HCT116 (cell line): ENCODE results near the gene ENOX1. TPM values are rescaled to one million over a fixed set of nuclear protein-coding genes. Genes with fewer than 3 reads are reported as not detected.

Experiments
- ATAC-seq: fragments of 200-7000 bp; cut with Tn5 transposase; 2 replicates; pipeline ENCODE4 v1.9.1; 2020; ENCODE audit warnings: mild to moderate bottlenecking, moderate library complexity
- BruUV-seq: library from RNA; stranded (reverse); fragments of 400-500 nt; replicated peaks from 2 replicates; lab custom pipeline; 2021; lab: Mats Ljungman, UMichigan
- CTCF ChIA-PET: fragments of 300-600 bp; sonication (Branson Sonifier 250); formaldehyde crosslinking; loops from one replicate; lab custom pipeline; 2021; ENCODE audit warnings: antibody characterized with exemption; lab: Charles Lee
- POLR2A ChIA-PET: fragments of 300-600, 350-600 bp; sonication (Branson Sonifier 250); formaldehyde crosslinking; loops from one replicate; lab custom pipeline; 2021; ENCODE audit warnings: antibody characterized with exemption; lab: Charles Lee
- RAD21 ChIA-PET, 2 experiments: fragments of 300-600 bp; sonication (Branson Sonifier 250); formaldehyde crosslinking; loops; one replicate each; lab custom pipeline; 2023; ENCODE audit warnings: low total read pairs in 2 of 2; ENCODE audit not compliant: uncharacterized antibody in 2 of 2, unreplicated experiment in 2 of 2, low non-redundant PET in 1 of 2; lab: Charles Lee
- DNase-seq: peaks from one replicate; pipeline ENCODE4 v3.0.0-alpha.2; 2010; ENCODE audit warnings: low read depth, low spot score
- H2AFZ ChIP-seq: fragments of 200-600 bp; shearing (Covaris generic), sonication (generic); 2 replicates; pipeline ENCODE4 v1.6.1; 2017; ENCODE audit warnings: low read depth, mixed run types, mixed read lengths, antibody characterized with exemption, low read length; ENCODE audit not compliant: poor library complexity, severe bottlenecking
- H3K27ac ChIP-seq: 2 replicates; pipeline ENCODE4 v1.5.1; 2012; ENCODE audit warnings: low read depth, low read length
- H3K27me3 ChIP-seq: fragments of 200-600 bp; sonication (generic); 2 replicates; pipeline ENCODE4 v1.6.1; 2016; ENCODE audit warnings: mixed run types, low read length, mixed read lengths; ENCODE audit not compliant: insufficient read depth
- H3K36me3 ChIP-seq, 2 experiments: fragments of 200-500 bp in 1 of 2; fragments of 200-600 bp in 1 of 2; sonication (Bioruptor generic) in 1 of 2; sonication (generic) in 1 of 2; 2 replicates each; pipeline versions ENCODE4 v1.5.1 to v1.6.1; 2014 to 2016; ENCODE audit warnings: low read length in 2 of 2, inconsistent platforms in 1 of 2, mixed read lengths in 1 of 2, mixed run types in 1 of 2; ENCODE audit not compliant: insufficient read depth in 2 of 2, control insufficient read depth in 1 of 2
- H3K4me1 ChIP-seq, 2 experiments: fragments of 200-600 bp in 1 of 2; sonication (generic) in 1 of 2; 2 replicates each; pipeline versions ENCODE4 v1.5.1 to v1.6.1; 2012 to 2017; ENCODE audit warnings: low read length in 2 of 2, inconsistent platforms in 1 of 2, mild to moderate bottlenecking in 1 of 2, mixed read lengths in 1 of 2, mixed run types in 1 of 2, moderate library complexity in 1 of 2; ENCODE audit not compliant: insufficient read depth in 2 of 2, control insufficient read depth in 1 of 2
- H3K4me2 ChIP-seq: fragments of 200-600 bp; sonication (generic); 2 replicates; pipeline ENCODE4 v1.6.1; 2017; ENCODE audit warnings: mixed run types, low read length, mixed read lengths
- H3K4me3 ChIP-seq, 2 experiments: fragments of 200-600 bp in 1 of 2; sonication (generic) in 1 of 2; replicated peaks in 1 of 2; 2 replicates each; pipeline ENCODE4 v1.5.1; 2011 to 2016; ENCODE audit warnings: low read length in 2 of 2, control low read depth in 1 of 2, low read depth in 1 of 2, mild to moderate bottlenecking in 1 of 2, mixed read lengths in 1 of 2, mixed run types in 1 of 2
- H3K79me2 ChIP-seq: fragments of 200-600 bp; sonication (generic); 2 replicates; pipeline ENCODE4 v1.6.1; 2017; ENCODE audit warnings: mild to moderate bottlenecking, mixed run types, low read length, moderate library complexity, mixed read lengths; ENCODE audit not compliant: insufficient read depth
- H3K9ac ChIP-seq: fragments of 200-600 bp; sonication (generic); 2 replicates; pipeline ENCODE4 v1.6.1; 2016; ENCODE audit warnings: low read length, mixed read lengths
- H3K9me2 ChIP-seq: fragments of 200-600 bp; sonication (generic), shearing (Covaris generic); 2 replicates; pipeline ENCODE4 v1.6.1; 2017; ENCODE audit warnings: mixed run types, mild to moderate bottlenecking, moderate library complexity; ENCODE audit not compliant: insufficient read depth
- H3K9me3 ChIP-seq, 2 experiments: fragments of 200-500 bp in 1 of 2; fragments of 200-600 bp in 1 of 2; sonication (Bioruptor generic) in 1 of 2; sonication (generic) in 1 of 2; 2 replicates each; pipeline ENCODE4 v1.6.1; 2014 to 2017; ENCODE audit warnings: low read length in 2 of 2, mixed read lengths in 2 of 2, inconsistent platforms in 1 of 2, low read depth in 1 of 2, mild to moderate bottlenecking in 1 of 2, mixed run types in 1 of 2, moderate library complexity in 1 of 2; ENCODE audit not compliant: control insufficient read depth in 1 of 2, insufficient read depth in 1 of 2
- H4K20me1 ChIP-seq: fragments of 200-600 bp; sonication (generic), shearing (Covaris generic); 2 replicates; pipeline ENCODE4 v1.6.1; 2017; ENCODE audit warnings: mixed run types, mild to moderate bottlenecking, moderate library complexity; ENCODE audit not compliant: insufficient read depth
- CBX3 ChIP-seq: IDR thresholded peaks from 2 replicates; pipeline ENCODE4 v1.6.1; 2012; ENCODE audit warnings: low read depth
- CEBPB ChIP-seq: IDR thresholded peaks from 2 replicates; pipeline ENCODE4 v1.6.1; 2012; ENCODE audit warnings: low read depth
- EZH2 ChIP-seq: fragments of 200-600 bp; sonication (generic); IDR thresholded peaks from 2 replicates; pipeline ENCODE4 v1.6.1; 2017; ENCODE audit warnings: antibody characterized with exemption, mixed run types
- FOSL1 ChIP-seq: IDR thresholded peaks from 2 replicates; pipeline ENCODE4 v1.6.1; 2012; ENCODE audit warnings: low read depth
- POLR2A ChIP-seq: IDR thresholded peaks from 2 replicates; pipeline ENCODE4 v1.7.0; 2011; ENCODE audit warnings: borderline replicate concordance; ENCODE audit not compliant: insufficient read depth, insufficient read length; ENCODE audit errors: extremely low read depth
- RAD21 ChIP-seq: IDR thresholded peaks from 2 replicates; pipeline ENCODE4 v1.6.1; 2012; ENCODE audit warnings: low read depth, mild to moderate bottlenecking
- SIN3A ChIP-seq: IDR thresholded peaks from 2 replicates; pipeline ENCODE4 v1.6.1; 2012; ENCODE audit warnings: low read depth
- SP1 ChIP-seq: IDR thresholded peaks from 2 replicates; pipeline ENCODE4 v1.6.1; 2012; ENCODE audit warnings: low read depth
- SRF ChIP-seq: IDR thresholded peaks from 2 replicates; pipeline ENCODE4 v1.6.1; 2012; ENCODE audit warnings: low read depth
- YY1 ChIP-seq: IDR thresholded peaks from 2 replicates; pipeline ENCODE4 v1.6.1; 2011; ENCODE audit warnings: low read length, low read depth, moderate library complexity, mild to moderate bottlenecking; ENCODE audit not compliant: insufficient replicate concordance; ENCODE audit errors: extremely low read depth
- intact Hi-C: fragments of 100-400 bp; cut with micrococcal nuclease; formaldehyde crosslinking; loops from 2 replicates; pipeline ENCODE4 v1.10.0; 2022
- total RNA-seq: library from RNA; stranded (reverse); gene quantifications from one replicate; pipeline ENCODE4 v1.2.1, GENCODE V29; 2021; ENCODE audit not compliant: unreplicated experiment
- TF ChIP-seq, protein P1 (sequence below), 3 experiments: fragments of 200-600 bp in 1 of 3; sonication (generic) in 1 of 3; IDR thresholded peaks in 2 of 3; conservative IDR thresholded peaks in 1 of 3; 2 replicates each; pipeline ENCODE4 v1.5.1; 2012 to 2017; ENCODE audit warnings: low read depth in 2 of 3, low read length in 2 of 3, antibody characterized with exemption in 1 of 3, borderline replicate concordance in 1 of 3, control low read depth in 1 of 3, mild to moderate bottlenecking in 1 of 3, mixed read lengths in 1 of 3, mixed run types in 1 of 3, moderate library complexity in 1 of 3; ENCODE audit not compliant: insufficient read depth in 1 of 3
- TF ChIP-seq, protein P2 (sequence below): IDR thresholded peaks from 2 replicates; pipeline ENCODE4 v1.6.1; 2012; ENCODE audit warnings: low read depth

ENOX1 gene
- total RNA-seq, 1 experiment from 2014 or later, result 4.5 TPM

DNA sequence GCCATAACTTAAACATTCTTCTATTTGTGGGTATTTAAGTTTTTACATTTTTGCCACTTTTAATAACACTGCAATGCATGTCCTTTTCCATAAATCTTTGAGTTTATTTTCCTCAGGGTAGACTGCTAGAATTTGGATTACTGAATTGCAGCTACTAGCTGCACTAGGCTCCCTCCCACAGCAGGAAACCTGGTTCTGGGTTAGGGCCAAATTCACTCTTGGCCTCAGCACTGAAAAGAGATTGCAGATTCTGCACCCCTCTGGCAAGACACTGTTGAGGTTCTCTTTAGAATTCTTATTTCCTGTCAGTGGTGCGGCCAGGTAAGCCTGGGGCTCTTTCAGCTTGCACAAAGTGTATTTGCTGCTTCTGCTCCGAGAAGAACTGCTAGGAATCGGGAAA, 155.7 kb downstream of the ENOX1 start (continued):
- TF ChIP-seq, protein P1, sequence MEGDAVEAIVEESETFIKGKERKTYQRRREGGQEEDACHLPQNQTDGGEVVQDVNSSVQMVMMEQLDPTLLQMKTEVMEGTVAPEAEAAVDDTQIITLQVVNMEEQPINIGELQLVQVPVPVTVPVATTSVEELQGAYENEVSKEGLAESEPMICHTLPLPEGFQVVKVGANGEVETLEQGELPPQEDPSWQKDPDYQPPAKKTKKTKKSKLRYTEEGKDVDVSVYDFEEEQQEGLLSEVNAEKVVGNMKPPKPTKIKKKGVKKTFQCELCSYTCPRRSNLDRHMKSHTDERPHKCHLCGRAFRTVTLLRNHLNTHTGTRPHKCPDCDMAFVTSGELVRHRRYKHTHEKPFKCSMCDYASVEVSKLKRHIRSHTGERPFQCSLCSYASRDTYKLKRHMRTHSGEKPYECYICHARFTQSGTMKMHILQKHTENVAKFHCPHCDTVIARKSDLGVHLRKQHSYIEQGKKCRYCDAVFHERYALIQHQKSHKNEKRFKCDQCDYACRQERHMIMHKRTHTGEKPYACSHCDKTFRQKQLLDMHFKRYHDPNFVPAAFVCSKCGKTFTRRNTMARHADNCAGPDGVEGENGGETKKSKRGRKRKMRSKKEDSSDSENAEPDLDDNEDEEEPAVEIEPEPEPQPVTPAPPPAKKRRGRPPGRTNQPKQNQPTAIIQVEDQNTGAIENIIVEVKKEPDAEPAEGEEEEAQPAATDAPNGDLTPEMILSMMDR (IDR thresholded peaks at IDR 0.05 in 2 of 3, conservative IDR thresholded peaks at IDR 0.05 in 1 of 3; ENCODE audit: borderline replicate concordance in 1 of 3, insufficient read depth in 1 of 3, low read depth in 2 of 3, low read length in 2 of 3), result no peak
- no peak for TF ChIP-seq EZH2

DNA sequence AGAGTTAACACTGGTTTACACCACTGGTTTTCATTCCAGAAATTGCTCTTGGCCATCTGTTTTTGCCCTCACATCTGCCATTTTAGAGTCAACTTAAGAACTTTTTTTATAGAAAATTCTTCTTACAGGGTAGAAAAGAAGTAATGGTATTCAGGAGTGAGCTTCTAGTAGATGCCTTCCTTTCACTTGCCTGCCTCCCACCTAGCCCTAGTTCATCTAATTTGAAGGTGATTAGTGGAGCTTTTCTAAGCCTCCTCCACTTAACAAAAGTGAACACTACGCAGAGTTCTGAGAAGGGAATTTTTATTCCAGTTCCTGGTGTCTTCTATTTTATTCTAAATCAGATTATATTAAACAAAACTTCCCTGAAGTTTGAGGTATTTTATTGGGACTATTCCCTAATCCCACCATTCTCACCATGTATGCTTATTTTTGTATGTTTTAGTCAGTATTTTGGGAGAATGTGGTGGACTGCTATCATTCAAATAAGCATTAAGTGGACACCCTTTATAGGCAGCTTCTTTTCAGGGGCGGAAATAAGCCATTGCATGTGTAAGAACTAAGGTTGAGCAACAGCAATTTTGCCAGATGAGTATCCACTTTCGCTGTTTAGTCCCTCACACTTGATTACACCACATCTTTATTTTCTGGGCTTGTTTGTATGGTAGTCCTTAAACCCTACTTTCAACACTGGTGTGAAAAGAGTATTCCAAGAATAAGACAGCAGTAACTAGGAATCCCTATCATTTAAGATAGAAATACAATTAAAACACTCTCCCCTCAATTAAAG, 156.9 kb downstream of the ENOX1 start:
- no TSS peak for BruUV-seq
- no peaks in the 10 kb centered on the region for H3K36me3 ChIP-seq
- ChIA-PET RAD21 (no interaction called here), CTCF (no interaction called here), POLR2A (no interaction called here)
- ATAC-seq, result no peak
- H3K4me2 ChIP-seq, result no peak overlapping the region
- no peak for TF ChIP-seq SIN3A
- no peak for TF ChIP-seq RAD21
- TF ChIP-seq SRF, result no peak
- TF ChIP-seq, protein P2, sequence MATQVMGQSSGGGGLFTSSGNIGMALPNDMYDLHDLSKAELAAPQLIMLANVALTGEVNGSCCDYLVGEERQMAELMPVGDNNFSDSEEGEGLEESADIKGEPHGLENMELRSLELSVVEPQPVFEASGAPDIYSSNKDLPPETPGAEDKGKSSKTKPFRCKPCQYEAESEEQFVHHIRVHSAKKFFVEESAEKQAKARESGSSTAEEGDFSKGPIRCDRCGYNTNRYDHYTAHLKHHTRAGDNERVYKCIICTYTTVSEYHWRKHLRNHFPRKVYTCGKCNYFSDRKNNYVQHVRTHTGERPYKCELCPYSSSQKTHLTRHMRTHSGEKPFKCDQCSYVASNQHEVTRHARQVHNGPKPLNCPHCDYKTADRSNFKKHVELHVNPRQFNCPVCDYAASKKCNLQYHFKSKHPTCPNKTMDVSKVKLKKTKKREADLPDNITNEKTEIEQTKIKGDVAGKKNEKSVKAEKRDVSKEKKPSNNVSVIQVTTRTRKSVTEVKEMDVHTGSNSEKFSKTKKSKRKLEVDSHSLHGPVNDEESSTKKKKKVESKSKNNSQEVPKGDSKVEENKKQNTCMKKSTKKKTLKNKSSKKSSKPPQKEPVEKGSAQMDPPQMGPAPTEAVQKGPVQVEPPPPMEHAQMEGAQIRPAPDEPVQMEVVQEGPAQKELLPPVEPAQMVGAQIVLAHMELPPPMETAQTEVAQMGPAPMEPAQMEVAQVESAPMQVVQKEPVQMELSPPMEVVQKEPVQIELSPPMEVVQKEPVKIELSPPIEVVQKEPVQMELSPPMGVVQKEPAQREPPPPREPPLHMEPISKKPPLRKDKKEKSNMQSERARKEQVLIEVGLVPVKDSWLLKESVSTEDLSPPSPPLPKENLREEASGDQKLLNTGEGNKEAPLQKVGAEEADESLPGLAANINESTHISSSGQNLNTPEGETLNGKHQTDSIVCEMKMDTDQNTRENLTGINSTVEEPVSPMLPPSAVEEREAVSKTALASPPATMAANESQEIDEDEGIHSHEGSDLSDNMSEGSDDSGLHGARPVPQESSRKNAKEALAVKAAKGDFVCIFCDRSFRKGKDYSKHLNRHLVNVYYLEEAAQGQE, result no peak
- no peak for TF ChIP-seq POLR2A
- TF ChIP-seq FOSL1, result no peak
- TF ChIP-seq CEBPB, result no peak
- no peak for TF ChIP-seq YY1
- TF ChIP-seq SP1, result no peak
- no peak for TF ChIP-seq CBX3
- no peak for DNase-seq
- H3K9ac ChIP-seq, result no peak overlapping the region
- H3K27ac ChIP-seq, result no peak overlapping the region
- no peak overlapping the region for H2AFZ ChIP-seq
- intact Hi-C loops, result no loop called here
- no peaks in the 10 kb centered on the region for H3K9me2 ChIP-seq
- no peak overlapping the region for H3K4me3 ChIP-seq
- H3K27me3 ChIP-seq, result no peaks in the 10 kb centered on the region; the same call in 1 of the 2 replicates
- H3K9me3 ChIP-seq, result no peaks in the 10 kb centered on the region
- no peaks in the 10 kb centered on the region for H4K20me1 ChIP-seq
- no peaks in the 10 kb centered on the region for H3K79me2 ChIP-seq
- no peaks in the 10 kb centered on the region for H3K4me1 ChIP-seq
